Subcutaneous abdominal adipose tissue (tissue), 5 donors: ENCODE measurements around the gene GLRX5.

ENCODE experiments used
- H3K27ac ChIP-seq: one replicate; pipeline ENCODE4 v1.7.0; 2013; ENCODE audit warnings: low read depth, mild to moderate bottlenecking, inconsistent platforms, low read length, moderate library complexity
- H3K27me3 ChIP-seq, 5 donors: one replicate each; pipeline ENCODE4 v1.7.0; 2013; ENCODE audit warnings: low read length in 5 of 5, inconsistent platforms in 1 of 5; ENCODE audit not compliant: control insufficient read depth in 5 of 5, insufficient read depth in 4 of 5
- H3K36me3 ChIP-seq, 5 donors: one replicate each; pipeline ENCODE4 v1.7.0; 2013; ENCODE audit warnings: low read length in 5 of 5; ENCODE audit not compliant: control insufficient read depth in 5 of 5, insufficient read depth in 5 of 5
- H3K4me1 ChIP-seq, 5 donors: one replicate each; pipeline ENCODE4 v1.7.0; 2013; ENCODE audit warnings: low read length in 5 of 5, mild to moderate bottlenecking in 3 of 5, moderate library complexity in 1 of 5; ENCODE audit not compliant: control insufficient read depth in 5 of 5, insufficient read depth in 5 of 5
- H3K4me3 ChIP-seq, 5 donors: one replicate each; pipeline ENCODE4 v1.7.0; 2013; ENCODE audit warnings: low read length in 5 of 5, low read depth in 1 of 5
- H3K9ac ChIP-seq, 5 donors: one replicate each; pipeline ENCODE4 v1.7.0; 2013; ENCODE audit warnings: low read length in 5 of 5, mild to moderate bottlenecking in 4 of 5, moderate library complexity in 3 of 5
- H3K9me3 ChIP-seq, 5 donors: one replicate each; pipeline ENCODE4 v1.7.0; 2013; ENCODE audit warnings: low read length in 5 of 5; ENCODE audit not compliant: control insufficient read depth in 5 of 5
- donor health status: healthy.
- donor health status: healthy.
- donor health status: healthy.
- donor health status: healthy.
- donor health status: healthy.

GLRX5 gene

GRCh38 chr14:95534299-95535225, at the start of gene GLRX5:
GLRX5 (plus strand) TSS chr14:95535050; CDS start chr14:95535090, 40 bp downstream.
- H3K27ac ChIP-seq, result peak within 1 kb of the TSS; percentile 94
- peak within 1 kb of the TSS; percentile 74 to 91 (median 80) for H3K4me3 ChIP-seq
- H3K9me3 ChIP-seq, result no peaks in the 10 kb centered on the region
- H3K27me3 ChIP-seq, result no peaks in the 10 kb centered on the region
- peak within 1 kb of the TSS; percentile 81 to 93 (median 89) for H3K9ac ChIP-seq
- peaks cover 18 to 60% (median 58%) of the 10 kb centered on the region in 5 donors for H3K4me1 ChIP-seq
- peaks cover 0 to 6% (median 0%) of the 10 kb centered on the region in 5 donors for H3K36me3 ChIP-seq

- H3K27me3 ChIP-seq, result peaks cover 0 to 4% (median 0%) of the 10 kb centered on the region in 5 donors
- H3K36me3 ChIP-seq, result peaks cover 0 to 9% (median 7%) of the 10 kb centered on the region in 5 donors
- peaks cover 35 to 94% (median 76%) of the 10 kb centered on the region in 5 donors for H3K4me1 ChIP-seq
- H3K27ac ChIP-seq, result peak overlapping the region; percentile 99
- no peaks in the 10 kb centered on the region for H3K9me3 ChIP-seq
- H3K9ac ChIP-seq, result no peak overlapping the region
- H3K4me3 ChIP-seq, result no peak overlapping the region
Measured at GRCh38 chr14:95485222-95485819, 49.5 kb upstream of the GLRX5 start.

GRCh38 chr14:95486875-95487668, 47.8 kb upstream of the GLRX5 start:
- H3K27ac ChIP-seq, result peak overlapping the region; percentile 99
- H3K9me3 ChIP-seq, result no peaks in the 10 kb centered on the region
- H3K4me1 ChIP-seq, result peaks cover 34 to 86% (median 70%) of the 10 kb centered on the region in 5 donors
- H3K36me3 ChIP-seq, result peaks cover 0 to 9% (median 0%) of the 10 kb centered on the region in 5 donors
- H3K27me3 ChIP-seq, result peaks cover 0 to 4% (median 0%) of the 10 kb centered on the region in 5 donors
- no peak overlapping the region for H3K4me3 ChIP-seq
- peak overlapping the region in 1 of 5 donors; percentile 28 for H3K9ac ChIP-seq

GRCh38 chr14:95487669-95488084, 47.2 kb upstream of the GLRX5 start:
- Histone ChIP-seq H3K9ac (no peak overlapping the region), H3K36me3 (peaks cover 0 to 9% (median 0%) of the 10 kb centered on the region in 5 donors), H3K9me3 (no peaks in the 10 kb centered on the region), H3K4me3 (no peak overlapping the region), H3K4me1 (peaks cover 33 to 80% (median 64%) of the 10 kb centered on the region in 5 donors), H3K27me3 (peaks cover 0 to 4% (median 0%) of the 10 kb centered on the region in 5 donors), H3K27ac (peak overlapping the region; percentile 99)

- Histone ChIP-seq H3K36me3 (peaks cover 0 to 9% (median 0%) of the 10 kb centered on the region in 5 donors), H3K4me1 (peaks cover 24 to 71% (median 57%) of the 10 kb centered on the region in 5 donors), H3K4me3 (peak overlapping the region in 1 of 5 donors; percentile 16), H3K27me3 (no peaks in the 10 kb centered on the region), H3K9ac (peak overlapping the region in 1 of 5 donors; percentile 58), H3K9me3 (no peaks in the 10 kb centered on the region), H3K27ac (peak overlapping the region; percentile 99)
Measured at GRCh38 chr14:95488376-95489213, 46.3 kb upstream of the GLRX5 start.

GRCh38 chr14:95489214-95490137, 45.4 kb upstream of the GLRX5 start:
- H3K4me1 ChIP-seq, result peaks cover 18 to 65% (median 48%) of the 10 kb centered on the region in 5 donors
- peaks cover 0 to 9% (median 0%) of the 10 kb centered on the region in 5 donors for H3K36me3 ChIP-seq
- H3K27me3 ChIP-seq, result no peaks in the 10 kb centered on the region
- peak overlapping the region in 1 of 5 donors; percentile 16 for H3K4me3 ChIP-seq
- H3K9ac ChIP-seq, result peak overlapping the region in 3 of 5 donors; percentile 24 to 58 (median 29)
- H3K27ac ChIP-seq, result peak overlapping the region; percentile 84
- no peaks in the 10 kb centered on the region for H3K9me3 ChIP-seq

- peaks cover 18 to 66% (median 47%) of the 10 kb centered on the region in 5 donors for H3K4me1 ChIP-seq
- peak overlapping the region in 1 of 5 donors; percentile 29 for H3K9ac ChIP-seq
- no peaks in the 10 kb centered on the region for H3K27me3 ChIP-seq
- H3K9me3 ChIP-seq, result no peaks in the 10 kb centered on the region
- H3K4me3 ChIP-seq, result no peak overlapping the region
- peaks cover 0 to 5% (median 0%) of the 10 kb centered on the region in 5 donors for H3K36me3 ChIP-seq
- peak overlapping the region; percentile 84 for H3K27ac ChIP-seq
Measured at GRCh38 chr14:95490138-95490509, 44.7 kb upstream of the GLRX5 start.

- H3K4me3 ChIP-seq, result no peak overlapping the region
- H3K27ac ChIP-seq, result peak overlapping the region; percentile 84
- H3K9me3 ChIP-seq, result no peaks in the 10 kb centered on the region
- peaks cover 0 to 5% (median 0%) of the 10 kb centered on the region in 5 donors for H3K36me3 ChIP-seq
- peaks cover 22 to 66% (median 49%) of the 10 kb centered on the region in 5 donors for H3K4me1 ChIP-seq
- H3K9ac ChIP-seq, result no peak overlapping the region
- H3K27me3 ChIP-seq, result no peaks in the 10 kb centered on the region
Measured at GRCh38 chr14:95490727-95491451, 44.0 kb upstream of the GLRX5 start.
